IMR-90 (cell line): ENCODE measurements around the gene NAPG.

Experiments used
- BHLHE40 ChIP-seq: fragments of 150-350 bp; IDR thresholded peaks from 2 replicates; pipeline ENCODE4 v1.6.1; 2016; ENCODE audit warnings: mild to moderate bottlenecking, low read depth, low read length
- CEBPB ChIP-seq: IDR thresholded peaks from 2 replicates; pipeline ENCODE4 v1.6.1; 2012; ENCODE audit warnings: low read depth, low read length, improper control_type of control experiment
- CTCF ChIP-seq: conservative IDR thresholded peaks from 2 replicates; pipeline ENCODE4 v1.5.1; 2012; ENCODE audit warnings: mild to moderate bottlenecking, low read depth, low read length, improper control_type of control experiment
- ELK1 ChIP-seq: fragments of 150-350 bp; IDR thresholded peaks from 2 replicates; pipeline ENCODE4 v1.6.1; 2016; ENCODE audit warnings: low read depth, mild to moderate bottlenecking, low read length, moderate library complexity, borderline replicate concordance
- POLR2A ChIP-seq: IDR thresholded peaks from 2 replicates; pipeline ENCODE4 v1.6.1; 2012; ENCODE audit warnings: mild to moderate bottlenecking, low read depth, low read length
- RAD21 ChIP-seq: IDR thresholded peaks from 2 replicates; pipeline ENCODE4 v1.6.1; 2012; ENCODE audit warnings: low read length, improper control_type of control experiment

GRCh38 chr18:10558243-10558966 lies 32.6 kb downstream of the NAPG start:
- no peak for TF ChIP-seq POLR2A
- TF ChIP-seq CTCF = no peak
- no peak for TF ChIP-seq RAD21
- no peak for TF ChIP-seq BHLHE40
- no peak for TF ChIP-seq ELK1
- TF ChIP-seq CEBPB = no peak
